Measurements from ENCODE around the gene C14orf119.

C14orf119 gene

GRCh38 chr14:23080474-23080873 is 14.8 kb upstream of the C14orf119 start:
- H3K36me3 ChIP-seq (ENCODE audit: insufficient read depth, insufficient read length, low read length): peaks cover 81% of the 10 kb centered on the region
- no peaks in the 10 kb centered on the region for H3K27me3 ChIP-seq (ENCODE audit: insufficient read depth, insufficient read length)
- H3K9me3 ChIP-seq (ENCODE audit: insufficient read depth, low read length): no peaks in the 10 kb centered on the region
- no peak overlapping the region for H3K4me3 ChIP-seq (ENCODE audit: insufficient read length, low read depth)
- no peak for DNase-seq (ENCODE audit: low read depth, low spot score)
- H3K4me1 ChIP-seq (ENCODE audit: insufficient read depth, insufficient read length): no peaks in the 10 kb centered on the region
- H3K9ac ChIP-seq (ENCODE audit: insufficient read length, low read depth): no peak overlapping the region
- TF ChIP-seq ZNF274 (IDR thresholded peaks at IDR 0.05; ENCODE audit: low read depth, low read length) (no peak), YY1 (IDR thresholded peaks at IDR 0.05; ENCODE audit: insufficient read depth, insufficient read length) (no peak), SUZ12 (IDR thresholded peaks at IDR 0.05; ENCODE audit: extremely low read depth, insufficient read depth, insufficient read length) (no peak)

- Histone ChIP-seq H3K9me3 (ENCODE audit: insufficient read depth, low read length) (no peaks in the 10 kb centered on the region), H3K36me3 (ENCODE audit: insufficient read depth, insufficient read length, low read length) (peaks cover 76% of the 10 kb centered on the region), H3K4me3 (ENCODE audit: insufficient read length, low read depth) (no peak overlapping the region), H3K27me3 (ENCODE audit: insufficient read depth, insufficient read length) (no peaks in the 10 kb centered on the region), H3K4me1 (ENCODE audit: insufficient read depth, insufficient read length) (no peaks in the 10 kb centered on the region), H3K9ac (ENCODE audit: insufficient read length, low read depth) (no peak overlapping the region)
- no peak for TF ChIP-seq YY1 (IDR thresholded peaks at IDR 0.05; ENCODE audit: insufficient read depth, insufficient read length)
- TF ChIP-seq SUZ12 (IDR thresholded peaks at IDR 0.05; ENCODE audit: extremely low read depth, insufficient read depth, insufficient read length): no peak
- TF ChIP-seq ZNF274 (IDR thresholded peaks at IDR 0.05; ENCODE audit: low read depth, low read length): no peak
- no peak for DNase-seq (ENCODE audit: low read depth, low spot score)
Measured at GRCh38 chr14:23085458-23085857, 9.8 kb upstream of the C14orf119 start.

DNA sequence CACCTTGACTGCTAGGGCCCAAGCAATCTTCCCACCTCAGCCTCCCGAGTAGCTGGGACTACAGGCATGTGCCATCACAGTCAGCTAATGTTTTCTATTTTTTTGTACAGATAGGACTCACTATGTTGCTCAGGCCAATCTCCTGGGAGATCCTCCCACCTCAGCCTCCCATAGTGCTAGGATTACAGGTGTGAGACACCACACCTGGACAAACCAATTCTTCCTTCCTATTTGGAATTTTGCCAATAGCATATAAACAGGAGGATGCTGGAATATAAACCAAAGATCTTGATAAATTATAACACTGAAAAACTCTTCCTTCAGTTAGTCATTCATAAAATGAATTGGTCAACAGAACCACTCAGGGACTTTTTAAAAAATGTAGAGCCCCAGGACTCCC is 8.7 kb upstream of the C14orf119 start:
- DNase-seq (ENCODE audit: low read depth, low spot score): no peak
- H3K27me3 ChIP-seq (ENCODE audit: insufficient read depth, insufficient read length): no peaks in the 10 kb centered on the region
- no peak overlapping the region for H3K4me3 ChIP-seq (ENCODE audit: insufficient read length, low read depth)
- no peak for TF ChIP-seq ZNF274 (IDR thresholded peaks at IDR 0.05; ENCODE audit: low read depth, low read length)
- H3K9me3 ChIP-seq (ENCODE audit: insufficient read depth, low read length): no peaks in the 10 kb centered on the region
- no peak overlapping the region for H3K9ac ChIP-seq (ENCODE audit: insufficient read length, low read depth)
- H3K4me1 ChIP-seq (ENCODE audit: insufficient read depth, insufficient read length): no peaks in the 10 kb centered on the region
- peaks cover 73% of the 10 kb centered on the region for H3K36me3 ChIP-seq (ENCODE audit: insufficient read depth, insufficient read length, low read length)

- Histone ChIP-seq H3K27me3 (ENCODE audit: insufficient read depth, insufficient read length) (no peaks in the 10 kb centered on the region), H3K4me3 (ENCODE audit: insufficient read length, low read depth) (no peak overlapping the region), H3K9me3 (ENCODE audit: insufficient read depth, low read length) (no peaks in the 10 kb centered on the region), H3K36me3 (ENCODE audit: insufficient read depth, insufficient read length, low read length) (peaks cover 74% of the 10 kb centered on the region), H3K4me1 (ENCODE audit: insufficient read depth, insufficient read length) (no peaks in the 10 kb centered on the region), H3K9ac (ENCODE audit: insufficient read length, low read depth) (no peak overlapping the region)
- no peak for TF ChIP-seq YY1 (IDR thresholded peaks at IDR 0.05; ENCODE audit: insufficient read depth, insufficient read length)
- no peak for TF ChIP-seq ZNF274 (IDR thresholded peaks at IDR 0.05; ENCODE audit: low read depth, low read length)
- no peak for TF ChIP-seq SUZ12 (IDR thresholded peaks at IDR 0.05; ENCODE audit: extremely low read depth, insufficient read depth, insufficient read length)
- no peak for DNase-seq (ENCODE audit: low read depth, low spot score)
Measured at GRCh38 chr14:23089498-23090253, 5.6 kb upstream of the C14orf119 start.

DNA sequence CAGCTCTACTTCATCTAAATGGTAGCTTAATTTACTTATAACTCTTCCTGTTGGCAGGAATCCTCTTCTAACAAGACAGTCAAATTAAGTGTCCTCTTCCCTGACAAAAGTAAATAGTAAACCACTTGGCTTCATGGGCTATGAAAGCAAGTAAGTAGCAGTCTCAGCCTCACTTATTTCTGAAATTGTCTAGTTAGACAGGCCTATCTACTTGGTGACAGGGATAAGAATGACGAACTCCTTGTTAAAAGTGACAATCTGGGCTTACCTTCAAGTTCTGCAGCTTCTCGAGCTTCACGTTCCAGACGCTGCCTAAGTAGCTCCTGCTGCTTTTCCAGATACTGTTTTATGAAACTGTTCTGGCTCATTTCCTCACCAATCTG is 5.1 kb upstream of the C14orf119 start:
- H3K9me3 ChIP-seq (ENCODE audit: insufficient read depth, low read length): no peaks in the 10 kb centered on the region
- no peak for TF ChIP-seq YY1 (IDR thresholded peaks at IDR 0.05; ENCODE audit: insufficient read depth, insufficient read length)
- no peak for TF ChIP-seq ZNF274 (IDR thresholded peaks at IDR 0.05; ENCODE audit: low read depth, low read length)
- TF ChIP-seq SUZ12 (IDR thresholded peaks at IDR 0.05; ENCODE audit: extremely low read depth, insufficient read depth, insufficient read length): no peak
- peaks cover 69% of the 10 kb centered on the region for H3K36me3 ChIP-seq (ENCODE audit: insufficient read depth, insufficient read length, low read length)
- DNase-seq (ENCODE audit: low read depth, low spot score): no peak
- no peaks in the 10 kb centered on the region for H3K27me3 ChIP-seq (ENCODE audit: insufficient read depth, insufficient read length)
- H3K4me3 ChIP-seq (ENCODE audit: insufficient read length, low read depth): no peak overlapping the region
- H3K4me1 ChIP-seq (ENCODE audit: insufficient read depth, insufficient read length): no peaks in the 10 kb centered on the region
- H3K9ac ChIP-seq (ENCODE audit: insufficient read length, low read depth): no peak overlapping the region

DNA sequence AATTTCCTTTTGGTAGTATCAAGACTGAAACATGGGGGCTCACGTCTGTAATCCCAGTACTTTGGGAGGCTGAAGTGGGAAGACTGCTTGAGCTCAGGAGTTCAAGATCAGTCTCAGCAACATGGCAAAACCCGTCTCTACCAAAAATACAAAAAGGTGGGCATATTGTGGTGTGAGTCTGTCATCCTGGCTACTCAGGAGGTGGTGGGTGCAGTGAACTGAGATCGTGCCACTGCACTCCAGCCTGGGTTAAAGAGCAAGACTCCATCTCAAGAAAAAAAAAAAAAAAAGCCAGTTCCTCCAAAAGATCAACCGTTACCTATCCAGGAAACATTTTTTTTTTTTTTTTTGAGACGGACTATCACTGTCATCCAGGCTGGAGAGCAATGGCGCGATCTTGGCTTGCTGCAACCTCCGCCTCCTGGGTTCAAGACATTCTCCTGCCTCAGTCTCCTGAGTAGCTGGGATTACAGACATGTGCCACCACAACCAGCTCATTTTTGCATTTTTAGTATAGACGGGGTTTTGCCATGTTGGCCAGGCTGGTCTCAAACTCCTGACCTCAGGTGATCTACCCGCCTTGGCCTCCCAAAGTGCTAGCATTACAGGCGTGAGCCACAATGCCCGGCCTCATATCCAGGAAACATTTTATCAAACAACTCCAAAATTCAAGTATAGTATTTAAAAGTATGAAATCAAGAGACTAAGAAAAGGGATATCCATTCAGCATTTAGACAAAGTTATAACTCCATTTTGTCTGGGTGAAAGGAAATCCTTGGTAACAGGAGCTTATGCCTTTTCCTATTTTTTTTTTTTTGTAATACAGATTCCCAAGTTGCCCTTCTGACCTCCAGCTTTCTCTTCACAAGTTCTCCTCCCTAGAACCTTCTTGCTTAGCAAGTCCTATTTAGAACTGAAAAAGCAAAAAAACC is 3.7 kb upstream of the C14orf119 start:
- no peak overlapping the region for H3K9ac ChIP-seq (ENCODE audit: insufficient read length, low read depth)
- TF ChIP-seq ZNF274 (IDR thresholded peaks at IDR 0.05; ENCODE audit: low read depth, low read length): no peak
- TF ChIP-seq YY1 (IDR thresholded peaks at IDR 0.05; ENCODE audit: insufficient read depth, insufficient read length): no peak
- TF ChIP-seq SUZ12 (IDR thresholded peaks at IDR 0.05; ENCODE audit: extremely low read depth, insufficient read depth, insufficient read length): no peak
- H3K9me3 ChIP-seq (ENCODE audit: insufficient read depth, low read length): no peaks in the 10 kb centered on the region
- H3K36me3 ChIP-seq (ENCODE audit: insufficient read depth, insufficient read length, low read length): peaks cover 58% of the 10 kb centered on the region
- no peak overlapping the region for H3K4me3 ChIP-seq (ENCODE audit: insufficient read length, low read depth)
- DNase-seq (ENCODE audit: low read depth, low spot score): no peak
- H3K4me1 ChIP-seq (ENCODE audit: insufficient read depth, insufficient read length): no peaks in the 10 kb centered on the region
- H3K27me3 ChIP-seq (ENCODE audit: insufficient read depth, insufficient read length): no peaks in the 10 kb centered on the region

DNA sequence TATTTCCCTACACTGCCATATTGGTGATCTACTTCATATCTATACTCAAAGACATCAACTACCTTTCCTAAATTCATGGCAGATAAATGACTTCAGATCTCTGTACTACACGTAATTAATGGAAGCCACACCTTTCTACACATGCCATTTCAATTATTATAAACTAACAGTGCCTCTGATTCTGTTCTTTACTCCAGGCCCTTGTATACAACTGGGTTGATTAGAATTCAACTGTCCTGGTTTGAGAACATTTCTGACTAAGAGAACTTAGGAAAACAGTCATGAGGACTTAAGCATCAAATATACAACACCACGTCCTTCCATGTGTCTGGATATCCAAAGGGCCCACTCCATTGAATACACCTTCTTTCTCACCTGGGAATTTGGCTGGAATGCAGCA is 2.2 kb upstream of the C14orf119 start:
- no peaks in the 10 kb centered on the region for H3K27me3 ChIP-seq (ENCODE audit: insufficient read depth, insufficient read length)
- no peak for DNase-seq (ENCODE audit: low read depth, low spot score)
- H3K9ac ChIP-seq (ENCODE audit: insufficient read length, low read depth): no peak overlapping the region
- peaks cover 59% of the 10 kb centered on the region for H3K36me3 ChIP-seq (ENCODE audit: insufficient read depth, insufficient read length, low read length)
- H3K4me1 ChIP-seq (ENCODE audit: insufficient read depth, insufficient read length): no peaks in the 10 kb centered on the region
- H3K9me3 ChIP-seq (ENCODE audit: insufficient read depth, low read length): no peaks in the 10 kb centered on the region
- no peak for TF ChIP-seq YY1 (IDR thresholded peaks at IDR 0.05; ENCODE audit: insufficient read depth, insufficient read length)
- no peak for TF ChIP-seq ZNF274 (IDR thresholded peaks at IDR 0.05; ENCODE audit: low read depth, low read length)
- no peak for TF ChIP-seq SUZ12 (IDR thresholded peaks at IDR 0.05; ENCODE audit: extremely low read depth, insufficient read depth, insufficient read length)
- H3K4me3 ChIP-seq (ENCODE audit: insufficient read length, low read depth): no peak overlapping the region

Data from NT2/D1 (cell line).